ENCODE measurements around the gene NKD1.

The NKD1 gene

DNA sequence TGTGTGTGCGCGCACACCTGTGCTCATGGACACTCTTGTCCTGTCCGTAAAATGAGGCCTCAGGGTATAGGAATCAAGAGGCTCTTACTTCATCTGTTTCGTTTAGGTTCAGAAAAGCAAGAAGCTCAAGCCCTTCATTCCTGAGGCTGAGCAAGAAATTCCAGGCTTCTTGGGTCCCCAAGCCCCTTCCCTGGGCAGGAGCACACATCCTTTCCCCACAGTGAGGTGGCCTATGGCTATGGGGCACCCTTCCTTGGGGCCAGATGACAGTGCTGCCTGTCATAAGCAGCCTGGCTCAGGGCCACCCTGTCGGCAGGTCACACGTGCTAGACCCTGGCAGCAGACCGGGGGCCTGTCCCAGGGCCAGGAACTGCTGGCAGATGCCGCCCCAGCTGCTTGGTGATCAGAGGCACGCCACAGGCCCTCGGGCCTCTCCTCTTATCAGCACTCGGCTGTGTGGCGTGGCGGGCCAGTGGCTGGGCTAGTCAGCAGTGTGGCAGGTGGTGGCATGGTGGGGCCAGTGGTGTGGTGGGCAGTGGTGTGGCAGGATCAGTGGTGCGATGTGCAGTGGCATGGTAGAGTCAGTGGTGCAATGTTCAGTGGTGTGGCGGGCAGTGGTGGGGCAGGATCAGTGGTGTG, 50.2 kb downstream of the NKD1 start:
- Histone ChIP-seq H3K4me1 (ENCODE audit: control insufficient read depth, insufficient read depth, low read length, poor library complexity, severe bottlenecking) (peaks cover 27% of the 10 kb centered on the region), H3K27ac (ENCODE audit: insufficient read depth, low read length, poor library complexity, severe bottlenecking) (no peak overlapping the region), H3K9me3 (ENCODE audit: control insufficient read depth, low read length) (no peaks in the 10 kb centered on the region), H3K36me3 (ENCODE audit: control insufficient read depth, insufficient read depth, low read length) (no peaks in the 10 kb centered on the region), H3K27me3 (replicated peaks; ENCODE audit: control insufficient read depth, insufficient read depth, low read length, poor library complexity, severe bottlenecking) (no peaks in the 10 kb centered on the region), H3K4me3 (ENCODE audit: insufficient read depth, low read depth, low read length, poor library complexity, severe bottlenecking) (no peak overlapping the region)
- no peak for DNase-seq

DNA sequence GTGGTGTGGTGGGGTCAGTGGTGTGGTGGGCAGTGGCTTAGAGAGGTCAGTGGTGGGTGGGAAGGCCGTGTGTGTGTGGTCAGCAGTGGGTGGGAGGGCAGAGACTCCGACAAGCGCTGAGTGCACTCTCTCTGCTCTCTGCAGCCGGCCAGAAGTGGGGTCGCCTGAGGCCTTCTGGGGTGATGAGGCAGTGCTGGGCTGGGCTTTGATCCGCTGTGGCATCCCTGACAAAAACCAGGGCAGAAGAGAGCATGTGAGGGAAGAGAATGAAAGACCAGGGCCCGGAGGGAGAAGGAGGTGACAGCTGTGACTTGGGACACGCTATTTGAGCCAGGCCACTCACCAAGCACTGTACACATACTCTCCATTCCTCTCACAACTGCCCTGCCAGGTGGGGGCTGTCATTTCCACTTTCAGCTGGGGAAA, 50.8 kb downstream of the NKD1 start:
- no peaks in the 10 kb centered on the region for H3K9me3 ChIP-seq (ENCODE audit: control insufficient read depth, low read length)
- H3K4me3 ChIP-seq (ENCODE audit: insufficient read depth, low read depth, low read length, poor library complexity, severe bottlenecking): no peak overlapping the region
- DNase-seq: no peak
- no peak overlapping the region for H3K27ac ChIP-seq (ENCODE audit: insufficient read depth, low read length, poor library complexity, severe bottlenecking)
- no peaks in the 10 kb centered on the region for H3K27me3 ChIP-seq (replicated peaks; ENCODE audit: control insufficient read depth, insufficient read depth, low read length, poor library complexity, severe bottlenecking)
- peaks cover 30% of the 10 kb centered on the region for H3K4me1 ChIP-seq (ENCODE audit: control insufficient read depth, insufficient read depth, low read length, poor library complexity, severe bottlenecking)
- H3K36me3 ChIP-seq (ENCODE audit: control insufficient read depth, insufficient read depth, low read length): no peaks in the 10 kb centered on the region

DNA sequence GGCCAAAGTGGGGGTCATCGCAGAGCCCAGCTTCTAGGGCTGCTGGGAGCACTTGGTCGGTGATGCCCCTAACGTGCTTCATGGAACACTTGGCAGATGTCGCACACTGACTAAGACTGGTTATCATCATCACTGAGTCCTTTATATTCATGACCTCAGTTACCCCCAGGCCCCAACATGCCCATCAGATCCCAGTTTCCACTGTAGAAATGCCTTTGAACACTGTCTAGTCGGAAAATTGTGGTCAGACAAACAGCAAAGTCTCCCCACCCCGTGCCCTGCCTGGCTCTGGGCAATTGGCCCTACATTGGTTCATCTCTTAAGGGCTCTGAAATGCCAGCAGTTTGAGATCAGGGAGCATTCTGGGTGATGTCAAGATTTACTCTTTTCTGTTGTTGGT, 51.3 kb downstream of the NKD1 start:
- Histone ChIP-seq H3K36me3 (ENCODE audit: control insufficient read depth, insufficient read depth, low read length) (no peaks in the 10 kb centered on the region), H3K4me3 (ENCODE audit: insufficient read depth, low read depth, low read length, poor library complexity, severe bottlenecking) (no peak overlapping the region), H3K9me3 (ENCODE audit: control insufficient read depth, low read length) (no peaks in the 10 kb centered on the region), H3K4me1 (ENCODE audit: control insufficient read depth, insufficient read depth, low read length, poor library complexity, severe bottlenecking) (peaks cover 30% of the 10 kb centered on the region), H3K27me3 (replicated peaks; ENCODE audit: control insufficient read depth, insufficient read depth, low read length, poor library complexity, severe bottlenecking) (no peaks in the 10 kb centered on the region), H3K27ac (ENCODE audit: insufficient read depth, low read length, poor library complexity, severe bottlenecking) (no peak overlapping the region)
- no peak for DNase-seq

GRCh38 chr16:50600582-50601283, 52.5 kb downstream of the NKD1 start:
- no peak for DNase-seq
- Histone ChIP-seq H3K4me3 (ENCODE audit: insufficient read depth, low read depth, low read length, poor library complexity, severe bottlenecking) (no peak overlapping the region), H3K4me1 (ENCODE audit: control insufficient read depth, insufficient read depth, low read length, poor library complexity, severe bottlenecking) (peaks cover 30% of the 10 kb centered on the region), H3K27ac (ENCODE audit: insufficient read depth, low read length, poor library complexity, severe bottlenecking) (no peak overlapping the region), H3K36me3 (ENCODE audit: control insufficient read depth, insufficient read depth, low read length) (no peaks in the 10 kb centered on the region), H3K9me3 (ENCODE audit: control insufficient read depth, low read length) (no peaks in the 10 kb centered on the region), H3K27me3 (replicated peaks; ENCODE audit: control insufficient read depth, insufficient read depth, low read length, poor library complexity, severe bottlenecking) (no peaks in the 10 kb centered on the region)

GRCh38 chr16:50601341-50601740, 53.1 kb downstream of the NKD1 start:
- Histone ChIP-seq H3K4me3 (ENCODE audit: insufficient read depth, low read depth, low read length, poor library complexity, severe bottlenecking) (no peak overlapping the region), H3K9me3 (ENCODE audit: control insufficient read depth, low read length) (no peaks in the 10 kb centered on the region), H3K27me3 (replicated peaks; ENCODE audit: control insufficient read depth, insufficient read depth, low read length, poor library complexity, severe bottlenecking) (no peaks in the 10 kb centered on the region), H3K27ac (ENCODE audit: insufficient read depth, low read length, poor library complexity, severe bottlenecking) (no peak overlapping the region), H3K4me1 (ENCODE audit: control insufficient read depth, insufficient read depth, low read length, poor library complexity, severe bottlenecking) (peaks cover 30% of the 10 kb centered on the region), H3K36me3 (ENCODE audit: control insufficient read depth, insufficient read depth, low read length) (no peaks in the 10 kb centered on the region)
- no peak for DNase-seq

GRCh38 chr16:50602126-50602525, 53.9 kb downstream of the NKD1 start:
- no peak for DNase-seq
- Histone ChIP-seq H3K9me3 (ENCODE audit: control insufficient read depth, low read length) (no peaks in the 10 kb centered on the region), H3K4me1 (ENCODE audit: control insufficient read depth, insufficient read depth, low read length, poor library complexity, severe bottlenecking) (peaks cover 30% of the 10 kb centered on the region), H3K27me3 (replicated peaks; ENCODE audit: control insufficient read depth, insufficient read depth, low read length, poor library complexity, severe bottlenecking) (no peaks in the 10 kb centered on the region), H3K4me3 (ENCODE audit: insufficient read depth, low read depth, low read length, poor library complexity, severe bottlenecking) (no peak overlapping the region), H3K36me3 (ENCODE audit: control insufficient read depth, insufficient read depth, low read length) (no peaks in the 10 kb centered on the region), H3K27ac (ENCODE audit: insufficient read depth, low read length, poor library complexity, severe bottlenecking) (peak overlapping the region; percentile 28)

DNA sequence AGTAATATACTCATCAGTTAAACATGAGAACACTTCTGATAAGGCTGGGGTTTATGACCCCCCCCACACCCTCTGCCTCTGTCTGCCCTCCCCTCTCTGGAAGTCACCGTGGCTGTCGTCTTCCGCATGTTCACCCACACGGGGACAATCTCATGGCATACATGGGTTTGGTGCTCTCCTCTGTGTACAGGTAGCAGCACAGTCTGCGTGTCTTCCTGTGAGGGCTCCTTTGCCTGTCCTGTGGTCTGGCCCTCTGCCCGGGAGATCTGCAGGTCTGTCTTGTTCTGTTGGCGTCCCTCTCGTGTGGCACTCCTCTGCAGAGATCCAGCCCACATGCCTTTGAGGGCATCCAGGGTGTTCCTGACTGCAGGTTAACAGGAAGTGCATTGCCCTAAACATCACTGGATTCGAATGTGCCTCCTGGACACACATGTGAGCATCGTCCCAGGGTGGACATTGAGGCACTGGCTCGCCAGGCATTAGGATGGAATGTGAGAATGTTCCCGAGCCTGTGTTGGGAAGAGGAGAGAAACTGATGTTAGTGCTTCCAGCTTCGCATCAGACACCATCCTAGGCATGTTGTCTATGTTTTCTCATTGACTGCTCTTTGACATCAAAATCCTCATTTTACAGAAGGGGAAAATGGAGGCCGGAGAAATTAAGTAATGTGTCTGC, 54.5 kb downstream of the NKD1 start:
- DNase-seq: peak; percentile 18 to 44 (median 31)
- no peaks in the 10 kb centered on the region for H3K27me3 ChIP-seq (replicated peaks; ENCODE audit: control insufficient read depth, insufficient read depth, low read length, poor library complexity, severe bottlenecking)
- H3K36me3 ChIP-seq (ENCODE audit: control insufficient read depth, insufficient read depth, low read length): no peaks in the 10 kb centered on the region
- H3K4me3 ChIP-seq (ENCODE audit: insufficient read depth, low read depth, low read length, poor library complexity, severe bottlenecking): no peak overlapping the region
- peaks cover 30% of the 10 kb centered on the region for H3K4me1 ChIP-seq (ENCODE audit: control insufficient read depth, insufficient read depth, low read length, poor library complexity, severe bottlenecking)
- no peaks in the 10 kb centered on the region for H3K9me3 ChIP-seq (ENCODE audit: control insufficient read depth, low read length)
- H3K27ac ChIP-seq (ENCODE audit: insufficient read depth, low read length, poor library complexity, severe bottlenecking): no peak overlapping the region

GRCh38 chr16:50603206-50604064, 55.2 kb downstream of the NKD1 start:
- no peaks in the 10 kb centered on the region for H3K27me3 ChIP-seq (replicated peaks; ENCODE audit: control insufficient read depth, insufficient read depth, low read length, poor library complexity, severe bottlenecking)
- no peaks in the 10 kb centered on the region for H3K36me3 ChIP-seq (ENCODE audit: control insufficient read depth, insufficient read depth, low read length)
- no peak overlapping the region for H3K4me3 ChIP-seq (ENCODE audit: insufficient read depth, low read depth, low read length, poor library complexity, severe bottlenecking)
- H3K27ac ChIP-seq (ENCODE audit: insufficient read depth, low read length, poor library complexity, severe bottlenecking): no peak overlapping the region
- H3K4me1 ChIP-seq (ENCODE audit: control insufficient read depth, insufficient read depth, low read length, poor library complexity, severe bottlenecking): peaks cover 30% of the 10 kb centered on the region
- DNase-seq: no peak
- H3K9me3 ChIP-seq (ENCODE audit: control insufficient read depth, low read length): no peaks in the 10 kb centered on the region

- Histone ChIP-seq H3K27me3 (replicated peaks; ENCODE audit: control insufficient read depth, insufficient read depth, low read length, poor library complexity, severe bottlenecking) (no peaks in the 10 kb centered on the region), H3K27ac (ENCODE audit: insufficient read depth, low read length, poor library complexity, severe bottlenecking) (no peak overlapping the region), H3K36me3 (ENCODE audit: control insufficient read depth, insufficient read depth, low read length) (no peaks in the 10 kb centered on the region), H3K4me1 (ENCODE audit: control insufficient read depth, insufficient read depth, low read length, poor library complexity, severe bottlenecking) (peaks cover 30% of the 10 kb centered on the region), H3K4me3 (ENCODE audit: insufficient read depth, low read depth, low read length, poor library complexity, severe bottlenecking) (no peak overlapping the region), H3K9me3 (ENCODE audit: control insufficient read depth, low read length) (no peaks in the 10 kb centered on the region)
- DNase-seq: no peak
Observed at GRCh38 chr16:50604065-50604418, 55.8 kb downstream of the NKD1 start.

All from effector memory CD4-positive, alpha-beta T cell (primary cell).